Measurements from ENCODE around the gene BHLHA15.

BHLHA15 gene

GRCh38 chr7:98189559-98189958, 21.7 kb upstream of the BHLHA15 start:
- no peak for DNase-seq

GRCh38 chr7:98191668-98192431, 19.4 kb upstream of the BHLHA15 start:
- DNase-seq: no peak

- no peak for DNase-seq
Measured at GRCh38 chr7:98192781-98193457, 18.3 kb upstream of the BHLHA15 start.

- DNase-seq: no peak
Measured at GRCh38 chr7:98193474-98194180, 17.6 kb upstream of the BHLHA15 start.

- DNase-seq: no peak
Measured at GRCh38 chr7:98194186-98194585, 17.1 kb upstream of the BHLHA15 start.

GRCh38 chr7:98194672-98195457, 16.4 kb upstream of the BHLHA15 start:
- no peak for DNase-seq

GRCh38 chr7:98196706-98197605, 14.3 kb upstream of the BHLHA15 start:
- DNase-seq: no peak

GRCh38 chr7:98199131-98199530, 12.1 kb upstream of the BHLHA15 start:
- DNase-seq: no peak

GRCh38 chr7:98200364-98200763, 10.9 kb upstream of the BHLHA15 start:
- no peak for DNase-seq

GRCh38 chr7:98202367-98203195, 8.7 kb upstream of the BHLHA15 start:
- DNase-seq: no peak

GRCh38 chr7:98203261-98203963, 7.8 kb upstream of the BHLHA15 start:
- DNase-seq: no peak

- no peak for DNase-seq
Measured at GRCh38 chr7:98203964-98204605, 7.2 kb upstream of the BHLHA15 start.

GRCh38 chr7:98204670-98205069, 6.6 kb upstream of the BHLHA15 start:
- no peak for DNase-seq

GRCh38 chr7:98205162-98205845, 5.9 kb upstream of the BHLHA15 start:
- no peak for DNase-seq

GRCh38 chr7:98206451-98207330, 4.5 kb upstream of the BHLHA15 start:
- no peak for DNase-seq

GRCh38 chr7:98209166-98209920, 1.9 kb upstream of the BHLHA15 start:
- no peak for DNase-seq

GRCh38 chr7:98210513-98211220, 572 bp upstream of the BHLHA15 start:
- DNase-seq: no peak
